ENCODE data around the gene C2orf68. TPM values are rescaled to one million over a fixed set of nuclear protein-coding genes. Genes with fewer than 3 reads are reported as not detected.
A peak's percentile ranks its signal among the peaks of the same experiment; 100 is the strongest.

C2orf68 gene
- total RNA-seq, 1 experiment from 2014 or later = 69.6 TPM

GRCh38 chr2:85611705-85612587 is at the start of gene C2orf68 (continued):
- TF ChIP-seq AR (CRISPR knock-in tag; IDR thresholded peaks at IDR 0.05) = no peak
- TF ChIP-seq AFF4 (CRISPR knock-in tag; IDR thresholded peaks at IDR 0.05; ENCODE audit: borderline replicate concordance) = 0 out of 2 replicates have a peak, but pooled peaks have one; percentile 25
- TF ChIP-seq ZNF425 (CRISPR knock-in tag; conservative IDR thresholded peaks at IDR 0.05) = no peak
- TF ChIP-seq USF1 (CRISPR knock-in tag; IDR thresholded peaks at IDR 0.05) = peak; percentile 53
- no peak for TF ChIP-seq ZNF396 (CRISPR knock-in tag; IDR thresholded peaks at IDR 0.05; ENCODE audit: borderline replicate concordance)

GRCh38 chr2:85661139-85661858 is 49.4 kb upstream of the C2orf68 start:
- Mint-ChIP-seq H3K27ac (no peak overlapping the region), H3K27me3 (ENCODE audit: low read depth) (no peaks in the 10 kb centered on the region), H3K4me1 (no peaks in the 10 kb centered on the region), H3K4me3 (no peak overlapping the region), H3K36me3 (no peaks in the 10 kb centered on the region), H3K9me3 (no peaks in the 10 kb centered on the region)
- DNase-seq (ENCODE audit: low spot score) (no peak), ATAC-seq (no peak; the same call in 1 of the 2 replicates)
- TF ChIP-seq ZNF232 (CRISPR knock-in tag; IDR thresholded peaks at IDR 0.05) = no peak
- TF ChIP-seq FOXP4 (CRISPR knock-in tag; IDR thresholded peaks at IDR 0.05) = no peak
- TF ChIP-seq KAT7 (CRISPR knock-in tag; IDR thresholded peaks at IDR 0.05; ENCODE audit: borderline replicate concordance) = no peak
- ChIA-PET POLR2A (no interaction called here), CTCF (interaction anchor here (1.3 to 3.4 kb wide), 4 partner anchors 13 to 228 kb away, joined by 3 to 19 read pairs (median 6); no protein-coding TSS in a partner anchor)

Measured in WTC11 (cell line).